Epithelial cell of esophagus (primary cell): ENCODE results near the gene ZMYND11.
A peak's percentile ranks its signal among the peaks of the same experiment; 100 is the strongest.

Experiments
- DNase-seq: peaks from one replicate; pipeline ENCODE4 v3.0.0; 2010; ENCODE audit warnings: low read depth
- H3K4me3 ChIP-seq: 2 replicates; pipeline ENCODE4 v1.5.1; 2011; ENCODE audit warnings: mild to moderate bottlenecking, low read length, control low read depth
- TF ChIP-seq, protein P1 (sequence below): IDR thresholded peaks from 2 replicates; pipeline ENCODE4 v1.5.1; 2011; ENCODE audit warnings: low read depth, mild to moderate bottlenecking, low read length, control low read depth, inconsistent platforms; ENCODE audit not compliant: insufficient read depth; ENCODE audit errors: missing control alignments

Gene ZMYND11

DNA sequence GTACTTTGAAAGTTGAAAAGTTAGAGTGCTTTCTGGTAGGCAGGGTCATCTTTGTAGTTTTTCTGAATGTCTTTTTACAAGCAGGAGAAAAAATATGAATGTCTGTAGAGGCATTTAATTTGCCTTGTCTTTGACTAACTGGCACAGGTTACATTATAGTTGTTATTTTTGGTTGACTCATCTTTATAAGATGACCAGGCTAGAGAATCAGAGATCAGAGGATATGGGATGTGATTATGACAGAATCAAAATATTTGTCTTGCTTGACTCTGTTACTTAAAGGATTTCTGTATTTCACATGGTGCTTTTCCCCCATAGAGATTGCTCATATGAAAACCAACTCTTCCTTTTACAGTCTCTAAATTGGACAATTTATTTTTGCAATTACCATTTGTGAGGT is 2.4 kb downstream of the ZMYND11 start:
- peak; percentile 41 for DNase-seq
- H3K4me3 ChIP-seq, result no peak overlapping the region
- TF ChIP-seq, protein P1, sequence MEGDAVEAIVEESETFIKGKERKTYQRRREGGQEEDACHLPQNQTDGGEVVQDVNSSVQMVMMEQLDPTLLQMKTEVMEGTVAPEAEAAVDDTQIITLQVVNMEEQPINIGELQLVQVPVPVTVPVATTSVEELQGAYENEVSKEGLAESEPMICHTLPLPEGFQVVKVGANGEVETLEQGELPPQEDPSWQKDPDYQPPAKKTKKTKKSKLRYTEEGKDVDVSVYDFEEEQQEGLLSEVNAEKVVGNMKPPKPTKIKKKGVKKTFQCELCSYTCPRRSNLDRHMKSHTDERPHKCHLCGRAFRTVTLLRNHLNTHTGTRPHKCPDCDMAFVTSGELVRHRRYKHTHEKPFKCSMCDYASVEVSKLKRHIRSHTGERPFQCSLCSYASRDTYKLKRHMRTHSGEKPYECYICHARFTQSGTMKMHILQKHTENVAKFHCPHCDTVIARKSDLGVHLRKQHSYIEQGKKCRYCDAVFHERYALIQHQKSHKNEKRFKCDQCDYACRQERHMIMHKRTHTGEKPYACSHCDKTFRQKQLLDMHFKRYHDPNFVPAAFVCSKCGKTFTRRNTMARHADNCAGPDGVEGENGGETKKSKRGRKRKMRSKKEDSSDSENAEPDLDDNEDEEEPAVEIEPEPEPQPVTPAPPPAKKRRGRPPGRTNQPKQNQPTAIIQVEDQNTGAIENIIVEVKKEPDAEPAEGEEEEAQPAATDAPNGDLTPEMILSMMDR, result no peak

DNA sequence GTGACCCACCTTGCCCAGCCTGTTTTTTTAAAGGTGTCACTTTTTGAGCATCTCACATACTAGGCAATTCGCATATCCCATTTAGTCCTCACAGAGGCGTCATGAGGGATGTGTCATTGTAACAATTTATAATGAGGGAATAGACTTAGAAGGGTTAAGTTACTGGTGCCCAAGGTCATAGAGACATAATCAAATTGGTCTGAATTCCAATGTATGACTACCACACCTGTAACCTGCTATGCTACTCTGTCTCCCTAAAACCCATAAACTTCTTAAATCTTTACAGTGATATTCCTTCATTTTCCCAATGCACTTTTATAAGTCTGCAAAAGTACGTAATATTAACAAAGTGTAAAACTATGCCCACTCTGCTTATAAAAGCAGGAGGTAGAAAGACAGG is 7.1 kb downstream of the ZMYND11 start:
- TF ChIP-seq, protein P1, result no peak
- no peak overlapping the region for H3K4me3 ChIP-seq
- peak; percentile 11 for DNase-seq

DNA sequence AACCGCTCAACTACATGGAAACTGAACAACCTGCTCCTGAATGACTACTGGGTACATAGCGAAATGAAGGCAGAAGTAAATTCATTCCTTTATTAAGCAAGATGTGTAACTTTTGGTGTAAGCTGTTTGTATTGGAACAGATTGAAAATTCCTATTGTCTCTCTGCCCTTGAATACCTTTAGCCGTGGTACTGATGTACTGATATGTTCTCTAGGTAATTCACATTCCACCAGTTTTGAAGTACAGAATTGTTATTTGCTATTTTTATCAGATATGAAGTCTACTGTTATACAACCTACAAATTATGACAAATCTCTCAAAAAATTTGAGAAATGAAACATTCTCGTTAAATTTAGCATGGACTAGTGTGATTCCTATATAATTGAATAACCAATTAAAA is 17.7 kb downstream of the ZMYND11 start:
- DNase-seq, result no peak
- no peak overlapping the region for H3K4me3 ChIP-seq
- TF ChIP-seq, protein P1, result no peak

DNA sequence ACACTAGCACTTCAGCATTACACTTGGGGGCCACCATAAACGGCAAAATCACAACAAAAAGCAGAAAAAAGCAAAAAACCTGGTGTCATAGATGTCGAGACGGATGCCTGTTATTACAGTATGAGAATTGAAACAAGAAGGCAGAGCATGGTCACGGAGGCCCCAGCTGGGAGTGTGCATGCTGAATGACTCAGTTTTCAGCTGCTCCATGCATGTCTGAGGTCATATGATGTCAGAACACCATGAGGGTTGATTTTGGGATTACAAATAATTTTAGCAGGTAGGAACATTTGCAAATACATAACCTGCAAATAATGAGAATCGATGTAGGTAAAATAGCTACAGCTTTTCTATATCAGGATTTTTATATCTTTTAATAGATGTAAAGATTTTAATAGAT is 19.1 kb downstream of the ZMYND11 start:
- DNase-seq, result peak; percentile 14
- no peak overlapping the region for H3K4me3 ChIP-seq
- TF ChIP-seq, protein P1, result no peak

DNA sequence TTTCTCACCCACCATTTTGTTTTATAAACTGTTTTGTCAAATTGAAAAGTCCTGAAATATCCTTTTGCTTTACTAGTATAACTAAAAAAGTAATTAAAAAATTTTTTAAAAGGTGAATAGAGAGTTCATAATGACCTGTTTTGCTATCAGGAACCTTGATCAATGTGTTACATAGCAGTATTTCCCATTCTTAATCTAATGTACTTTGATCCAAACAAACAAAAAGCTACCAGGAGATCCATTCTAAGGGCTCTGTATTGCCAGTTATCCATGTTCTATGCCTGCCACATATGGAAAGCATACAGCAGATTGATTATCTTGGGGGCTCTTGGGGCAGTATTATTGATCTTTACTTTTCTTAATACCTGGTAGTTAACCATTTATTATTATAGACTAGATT is 32.1 kb downstream of the ZMYND11 start:
- no peak overlapping the region for H3K4me3 ChIP-seq
- TF ChIP-seq, protein P1, result no peak
- no peak for DNase-seq

DNA sequence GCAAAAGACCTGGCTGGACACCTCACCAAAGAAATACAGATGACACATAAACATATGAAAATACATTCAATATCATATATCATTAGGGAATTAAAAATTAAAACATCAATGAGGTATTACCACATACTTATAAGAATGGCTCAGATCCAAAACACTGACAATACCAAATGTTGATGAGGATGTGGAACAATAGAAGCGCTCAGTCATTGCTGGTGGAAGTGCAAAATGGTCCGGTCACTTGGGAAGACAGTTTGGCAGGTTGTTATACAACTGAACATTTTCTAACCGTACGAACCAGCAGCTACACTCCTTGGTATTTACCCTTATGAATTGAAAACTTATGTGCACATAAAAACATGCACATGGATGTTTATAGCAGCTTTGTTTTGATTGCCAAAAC is 38.5 kb downstream of the ZMYND11 start:
- no peak overlapping the region for H3K4me3 ChIP-seq
- DNase-seq, result no peak
- TF ChIP-seq, protein P1, result no peak

DNA sequence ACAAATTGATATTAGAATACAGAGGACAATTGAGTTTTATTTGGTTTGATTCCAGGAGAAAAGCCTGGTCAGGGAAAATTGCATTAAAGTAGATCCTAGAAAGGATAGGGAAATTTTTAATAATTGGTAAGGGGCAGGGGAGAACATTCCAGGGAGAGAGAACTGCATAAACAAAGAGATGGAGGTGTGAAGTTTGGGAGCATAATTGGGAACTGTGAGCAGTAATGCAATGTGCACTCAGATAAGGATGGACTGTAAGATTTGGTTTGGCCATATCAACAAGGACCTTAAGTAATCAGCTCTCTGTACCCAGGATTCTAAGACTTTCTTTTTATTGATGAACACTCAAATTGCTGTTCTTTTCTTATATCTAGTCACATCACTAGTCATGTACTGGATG is 41.4 kb downstream of the ZMYND11 start:
- TF ChIP-seq, protein P1, result no peak
- no peak for DNase-seq
- no peak overlapping the region for H3K4me3 ChIP-seq
